G401 (cell line): ENCODE data around the gene PDF. TPM values are rescaled to one million over a fixed set of nuclear protein-coding genes. Genes with fewer than 3 reads are reported as not detected.
A peak's percentile ranks its signal among the peaks of the same experiment; 100 is the strongest.
"Not testable (repeated sequence)": the region's sequence is repeated elsewhere in the genome, so short reads cannot be mapped to it uniquely, and the experiment has no call there.

ENCODE experiments used
- DNase-seq: peaks from one replicate; pipeline ENCODE4 v3.0.0-alpha.2; 2015; ENCODE audit warnings: low spot score
- in situ Hi-C: cut with HindIII; loops from 2 replicates; pipeline ENCODE4 v1.10.0; 2016; ENCODE audit warnings: low sequenced_read_pairs, mixed read lengths
- total RNA-seq: library from RNA; depleted of rRNA; stranded (reverse); fragments of >200 nt; shearing (Covaris generic); gene quantifications from 2 replicates; pipeline ENCODE4 v1.2.3, GENCODE V29; 2014; rRNA removed

Gene PDF
- total RNA-seq, 1 experiment from 2014 or later = 49.1 TPM

- DNase-seq, in situ Hi-C loops: not testable (repeated sequence)
Observed at GRCh38 chr16:69296771-69297170, 33.6 kb downstream of the PDF start.

- DNase-seq = no peak
- in situ Hi-C loops = no loop called here
Observed at GRCh38 chr16:69294051-69294450, 36.3 kb downstream of the PDF start.

DNA sequence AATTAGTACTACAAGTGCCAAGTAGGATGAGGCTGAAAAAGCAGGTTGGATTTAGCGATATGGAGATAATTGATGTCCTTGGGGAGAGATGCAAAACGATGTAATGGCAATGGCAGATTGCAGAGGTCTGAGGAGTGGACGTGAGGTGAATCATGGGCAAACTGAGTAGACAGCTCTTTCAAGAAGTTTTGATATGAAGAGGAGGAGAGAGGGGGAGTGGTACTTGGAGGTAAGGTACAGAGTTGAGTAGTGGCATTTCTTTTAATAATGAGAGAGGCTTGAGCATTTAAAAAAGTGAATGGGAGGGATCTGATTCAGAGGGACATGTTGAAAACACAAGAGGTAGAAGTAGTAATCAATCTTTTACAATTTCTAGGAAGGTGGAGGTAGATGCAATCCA is 37.0 kb downstream of the PDF start:
- in situ Hi-C loops = no loop called here
- DNase-seq = no peak

GRCh38 chr16:69291657-69292056 is 38.7 kb downstream of the PDF start:
- in situ Hi-C loops, DNase-seq: not testable (repeated sequence)

- DNase-seq = peak; percentile 58
- in situ Hi-C loops = no loop called here
Observed at GRCh38 chr16:69286941-69287713, 43.3 kb downstream of the PDF start.

DNA sequence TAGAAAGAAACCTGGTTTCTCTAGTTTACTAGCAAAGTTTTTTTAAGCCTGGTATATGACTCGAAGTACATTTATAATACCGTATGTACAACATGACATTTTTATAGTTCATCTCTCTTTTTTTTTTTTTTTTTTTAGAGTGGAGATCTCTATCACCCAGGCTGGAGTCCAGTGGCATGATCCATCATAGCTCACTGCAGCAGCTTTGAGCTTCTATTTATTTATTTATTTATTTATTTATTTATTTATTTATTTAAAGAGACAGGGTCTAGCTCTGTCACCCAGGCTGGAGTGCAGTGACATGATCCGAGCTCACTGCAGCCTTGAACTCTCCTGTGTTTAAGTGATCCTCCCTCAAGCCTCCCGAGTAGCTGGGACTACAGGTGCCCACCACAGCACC is 45.1 kb downstream of the PDF start:
- in situ Hi-C loops = no loop called here
- no peak for DNase-seq

GRCh38 chr16:69283851-69284250 is 46.5 kb downstream of the PDF start:
- in situ Hi-C loops = no loop called here
- DNase-seq = no peak

GRCh38 chr16:69277413-69277812 is 53.0 kb downstream of the PDF start:
- in situ Hi-C loops = no loop called here
- no peak for DNase-seq

Other genes starting within 250 kb of the PDF start
- gene HAS3, start 224.9 kb downstream of the PDF start, total RNA-seq = 0.06 and 2.6 TPM in 2 replicates
- gene CHTF8, start 198.0 kb downstream of the PDF start, total RNA-seq = 196 and 268 TPM in 2 replicates
- gene UTP4, start 197.9 kb downstream of the PDF start, total RNA-seq = 66.4 and 89.9 TPM in 2 replicates
- 13.9 and 36.0 TPM in 2 replicates for gene SNTB2, start 143.4 kb downstream of the PDF start, total RNA-seq
- 55.2 and 60.7 TPM in 2 replicates for gene VPS4A, start 19.2 kb downstream of the PDF start, total RNA-seq
- 71.6 and 77.0 TPM in 2 replicates for gene COG8, start 9.0 kb upstream of the PDF start, total RNA-seq
- gene NIP7, start 9.2 kb upstream of the PDF start, total RNA-seq = 33.0 and 35.3 TPM in 2 replicates
- not detected in 2 replicates for gene TMED6, start 21.2 kb upstream of the PDF start, total RNA-seq
- 24.0 and 31.5 TPM in 2 replicates for gene TERF2, start 55.4 kb upstream of the PDF start, total RNA-seq
- gene CYB5B, start 94.0 kb upstream of the PDF start, total RNA-seq = 72.8 and 112 TPM in 2 replicates
- 19.3 and 23.4 TPM in 2 replicates for gene NFAT5, start 235.4 kb upstream of the PDF start, total RNA-seq